SHP77 treated with DMSO at 0.1 percent for 48 hours (cell line): ENCODE measurements around the gene KIF2C.
"Not testable (repeated sequence)": the region's sequence is repeated elsewhere in the genome, so short reads cannot be mapped to it uniquely, and the experiment has no call there.

Experiments
- DNase-seq: peaks from one replicate; lab custom pipeline; 2025; lab: John Stamatoyannopoulos, UW

KIF2C gene

GRCh38 chr1:44812822-44813543 is 73.3 kb downstream of the KIF2C start:
- DNase-seq = no peak

GRCh38 chr1:44815926-44816325 is 76.3 kb downstream of the KIF2C start:
- not testable (repeated sequence) for DNase-seq

- DNase-seq = no peak
Observed at GRCh38 chr1:44817307-44817706, 77.7 kb downstream of the KIF2C start.
